HG03060 (cell line): ENCODE data around the gene PANX2.

Source experiments
- ATAC-seq: cut with Tn5 transposase; IDR thresholded peaks from one replicate; pipeline ENCODE4 v1.9.1; 2021; ENCODE audit warnings: low read depth, moderate number of reproducible peaks; ENCODE audit not compliant: unreplicated experiment

Gene PANX2

GRCh38 chr22:50183141-50183971 lies 12.8 kb downstream of the PANX2 start:
- no peak for ATAC-seq

GRCh38 chr22:50184004-50184901 lies 13.7 kb downstream of the PANX2 start:
- no peak for ATAC-seq

GRCh38 chr22:50184902-50185374 lies 14.4 kb downstream of the PANX2 start:
- no peak for ATAC-seq

GRCh38 chr22:50185375-50186087 lies 15.0 kb downstream of the PANX2 start, which contains the start of gene TRABD:
Gene TRABD (plus strand): TSS chr22:50185913. CDS start chr22:50193061, 7,148 bp downstream.
- ATAC-seq, result no peak

GRCh38 chr22:50186181-50186714 lies 15.7 kb downstream of the PANX2 start:
- ATAC-seq, result no peak

- ATAC-seq, result no peak
These were observed 16.4 kb downstream of the PANX2 start for GRCh38 chr22:50186761-50187523.

- no peak for ATAC-seq
These were observed 17.8 kb downstream of the PANX2 start for GRCh38 chr22:50188356-50188755.

GRCh38 chr22:50189184-50189848 lies 18.8 kb downstream of the PANX2 start:
- ATAC-seq, result no peak

GRCh38 chr22:50189849-50190181 lies 19.3 kb downstream of the PANX2 start:
- ATAC-seq, result no peak

GRCh38 chr22:50190182-50190940 lies 19.8 kb downstream of the PANX2 start:
- ATAC-seq, result peak; percentile 29

- ATAC-seq, result peak; percentile 27
These were observed 20.6 kb downstream of the PANX2 start for GRCh38 chr22:50190941-50191741.

GRCh38 chr22:50192436-50193204 lies 22.1 kb downstream of the PANX2 start:
- no peak for ATAC-seq

- ATAC-seq, result no peak
These were observed 23.1 kb downstream of the PANX2 start for GRCh38 chr22:50193621-50194020.

GRCh38 chr22:50194037-50194805 lies 23.7 kb downstream of the PANX2 start:
- no peak for ATAC-seq

- ATAC-seq, result no peak
These were observed 25.7 kb downstream of the PANX2 start for GRCh38 chr22:50196256-50196655.
